Ishikawa (cell line): ENCODE results near the gene OSM.

Experiments
- CEBPB ChIP-seq: IDR thresholded peaks from 2 replicates; pipeline ENCODE4 v1.6.1; 2012
- CREB1 ChIP-seq: IDR thresholded peaks from 2 replicates; pipeline ENCODE4 v1.6.1; 2012; ENCODE audit warnings: low read depth
- EP300 ChIP-seq: IDR thresholded peaks from 2 replicates; pipeline ENCODE4 v1.6.1; 2012; ENCODE audit warnings: borderline replicate concordance
- FOXM1 ChIP-seq: IDR thresholded peaks from 2 replicates; pipeline ENCODE4 v1.6.1; 2012; ENCODE audit warnings: low read depth, borderline replicate concordance
- NFIC ChIP-seq: IDR thresholded peaks from 2 replicates; pipeline ENCODE4 v1.6.1; 2012
- RAD21 ChIP-seq: IDR thresholded peaks from 2 replicates; pipeline ENCODE4 v1.6.1; 2012; ENCODE audit warnings: low read depth
- TAF1 ChIP-seq: IDR thresholded peaks from 2 replicates; pipeline ENCODE4 v1.6.1; 2012; ENCODE audit warnings: low read depth, mild to moderate bottlenecking
- TEAD4 ChIP-seq: IDR thresholded peaks from 2 replicates; pipeline ENCODE4 v1.6.1; 2012
- YY1 ChIP-seq: IDR thresholded peaks from 2 replicates; pipeline ENCODE4 v1.6.1; 2012; ENCODE audit warnings: low read depth
- ZBTB7A ChIP-seq: IDR thresholded peaks from 2 replicates; pipeline ENCODE4 v1.6.1; 2012; ENCODE audit warnings: low read depth
- TF ChIP-seq, protein P1 (sequence below): IDR thresholded peaks from 2 replicates; pipeline ENCODE4 v1.6.1; 2012; ENCODE audit warnings: low read depth, mild to moderate bottlenecking
- TF ChIP-seq, protein P2 (sequence below): IDR thresholded peaks from 2 replicates; pipeline ENCODE4 v1.6.1; 2012
- TF ChIP-seq, protein P3 (sequence below): IDR thresholded peaks from 2 replicates; pipeline ENCODE4 v1.6.1; 2012

DNA sequence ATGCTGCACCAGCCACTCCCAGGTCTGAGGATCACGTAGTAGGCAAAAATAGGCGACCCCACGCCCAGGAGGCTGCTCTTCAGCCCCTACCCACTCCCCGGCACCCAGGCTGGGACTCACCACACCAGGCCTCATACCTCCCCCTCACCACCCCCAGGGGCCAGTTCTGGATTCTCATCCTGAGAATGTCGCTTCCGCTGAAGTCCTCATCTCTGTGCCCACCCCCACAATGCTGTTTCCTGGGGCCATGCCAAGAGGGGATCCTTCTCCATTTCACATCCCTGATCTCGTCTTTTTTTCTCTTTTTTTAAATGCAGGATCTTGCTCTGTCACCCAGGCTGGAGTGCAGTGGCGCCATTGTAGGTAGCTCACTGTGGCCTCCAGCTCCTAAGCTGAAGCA lies 1.7 kb upstream of the OSM start:
- TF ChIP-seq, protein P1, sequence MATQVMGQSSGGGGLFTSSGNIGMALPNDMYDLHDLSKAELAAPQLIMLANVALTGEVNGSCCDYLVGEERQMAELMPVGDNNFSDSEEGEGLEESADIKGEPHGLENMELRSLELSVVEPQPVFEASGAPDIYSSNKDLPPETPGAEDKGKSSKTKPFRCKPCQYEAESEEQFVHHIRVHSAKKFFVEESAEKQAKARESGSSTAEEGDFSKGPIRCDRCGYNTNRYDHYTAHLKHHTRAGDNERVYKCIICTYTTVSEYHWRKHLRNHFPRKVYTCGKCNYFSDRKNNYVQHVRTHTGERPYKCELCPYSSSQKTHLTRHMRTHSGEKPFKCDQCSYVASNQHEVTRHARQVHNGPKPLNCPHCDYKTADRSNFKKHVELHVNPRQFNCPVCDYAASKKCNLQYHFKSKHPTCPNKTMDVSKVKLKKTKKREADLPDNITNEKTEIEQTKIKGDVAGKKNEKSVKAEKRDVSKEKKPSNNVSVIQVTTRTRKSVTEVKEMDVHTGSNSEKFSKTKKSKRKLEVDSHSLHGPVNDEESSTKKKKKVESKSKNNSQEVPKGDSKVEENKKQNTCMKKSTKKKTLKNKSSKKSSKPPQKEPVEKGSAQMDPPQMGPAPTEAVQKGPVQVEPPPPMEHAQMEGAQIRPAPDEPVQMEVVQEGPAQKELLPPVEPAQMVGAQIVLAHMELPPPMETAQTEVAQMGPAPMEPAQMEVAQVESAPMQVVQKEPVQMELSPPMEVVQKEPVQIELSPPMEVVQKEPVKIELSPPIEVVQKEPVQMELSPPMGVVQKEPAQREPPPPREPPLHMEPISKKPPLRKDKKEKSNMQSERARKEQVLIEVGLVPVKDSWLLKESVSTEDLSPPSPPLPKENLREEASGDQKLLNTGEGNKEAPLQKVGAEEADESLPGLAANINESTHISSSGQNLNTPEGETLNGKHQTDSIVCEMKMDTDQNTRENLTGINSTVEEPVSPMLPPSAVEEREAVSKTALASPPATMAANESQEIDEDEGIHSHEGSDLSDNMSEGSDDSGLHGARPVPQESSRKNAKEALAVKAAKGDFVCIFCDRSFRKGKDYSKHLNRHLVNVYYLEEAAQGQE, result no peak
- TF ChIP-seq EP300 (no peak), RAD21 (no peak), TAF1 (no peak), CREB1 (no peak), YY1 (no peak), TEAD4 (no peak), ZBTB7A (no peak), NFIC (no peak), CEBPB (no peak), FOXM1 (no peak)
- TF ChIP-seq, protein P2, sequence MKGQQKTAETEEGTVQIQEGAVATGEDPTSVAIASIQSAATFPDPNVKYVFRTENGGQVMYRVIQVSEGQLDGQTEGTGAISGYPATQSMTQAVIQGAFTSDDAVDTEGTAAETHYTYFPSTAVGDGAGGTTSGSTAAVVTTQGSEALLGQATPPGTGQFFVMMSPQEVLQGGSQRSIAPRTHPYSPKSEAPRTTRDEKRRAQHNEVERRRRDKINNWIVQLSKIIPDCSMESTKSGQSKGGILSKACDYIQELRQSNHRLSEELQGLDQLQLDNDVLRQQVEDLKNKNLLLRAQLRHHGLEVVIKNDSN, result no peak
- TF ChIP-seq, protein P3, sequence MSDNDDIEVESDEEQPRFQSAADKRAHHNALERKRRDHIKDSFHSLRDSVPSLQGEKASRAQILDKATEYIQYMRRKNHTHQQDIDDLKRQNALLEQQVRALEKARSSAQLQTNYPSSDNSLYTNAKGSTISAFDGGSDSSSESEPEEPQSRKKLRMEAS, result no peak
